Thyroid gland (tissue), 4 donors: ENCODE results near the gene CST1.
"Not testable (repeated sequence)": the region's sequence is repeated elsewhere in the genome, so short reads cannot be mapped to it uniquely, and the experiment has no call there.

ENCODE experiments used
- CTCF ChIP-seq, 6 experiments: fragments of 200-600 bp in 3 of 6; fragments of 450-650 bp in 3 of 6; sonication (generic) in 3 of 6; IDR thresholded peaks; one replicate each; pipeline ENCODE4 v1.5.1; 2016 to 2019; ENCODE audit warnings: antibody characterized with exemption in 6 of 6, mild to moderate bottlenecking in 2 of 6, inconsistent platforms in 1 of 6, moderate library complexity in 1 of 6
- POLR2A ChIP-seq, 2 donors: fragments of 450-650 bp; IDR thresholded peaks; one replicate each; pipeline ENCODE4 v1.6.1; 2017; ENCODE audit warnings: antibody characterized with exemption in 2 of 2, mild to moderate bottlenecking in 2 of 2, moderate library complexity in 1 of 2

- peak in 5 of 6 experiments; percentile 17 to 53 (median 31) for TF ChIP-seq CTCF (IDR thresholded peaks at IDR 0.05)
- not testable (repeated sequence) for TF ChIP-seq POLR2A (IDR thresholded peaks at IDR 0.05)
These were observed 48.6 kb upstream of the CST1 start for GRCh38 chr20:23799216-23799847.
